HS-27A (cell line): ENCODE data around the gene TPP1.

Source experiments
- DNase-seq: peaks from one replicate; pipeline ENCODE4 v3.0.0-alpha.2; 2012; ENCODE audit warnings: low read depth, missing footprints

The TPP1 gene

DNA sequence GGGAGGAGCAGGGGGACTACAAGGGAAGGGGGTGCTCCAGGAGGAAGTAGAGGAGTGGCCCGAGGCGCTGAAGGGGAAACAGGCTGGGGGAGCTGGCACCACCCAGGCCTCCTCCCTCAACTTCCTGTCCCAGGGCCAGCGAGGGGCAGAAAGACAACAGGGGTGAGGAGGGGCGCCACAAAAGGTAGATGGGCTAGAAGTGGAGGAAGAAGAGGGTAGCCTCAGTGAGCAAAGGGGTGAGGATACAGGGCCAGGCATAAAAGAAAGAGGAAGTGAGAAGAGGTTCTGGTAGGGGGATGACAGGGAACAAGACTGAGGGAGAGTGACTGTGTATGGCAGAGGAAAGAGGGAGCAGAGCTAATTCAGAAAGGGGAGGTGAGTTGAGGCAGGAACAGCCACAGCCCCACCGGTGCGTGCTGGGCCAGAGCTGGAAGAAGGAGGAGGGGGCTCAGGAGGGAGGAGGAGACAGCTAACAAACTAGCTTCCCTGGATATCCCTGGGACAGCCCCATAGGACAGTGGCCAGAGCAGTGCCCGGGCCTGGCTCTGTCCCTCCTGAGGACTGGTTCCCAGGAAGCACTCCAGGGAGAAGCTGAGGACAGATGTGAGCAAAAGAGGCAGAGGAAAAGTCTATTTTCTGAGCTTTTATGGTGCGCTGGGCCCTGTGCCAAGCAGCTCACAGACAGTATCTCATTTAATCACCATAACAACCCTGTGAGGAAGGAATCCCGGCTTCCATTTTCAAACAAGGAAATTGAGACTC lies 27.9 kb upstream of the TPP1 start:
- no peak for DNase-seq

DNA sequence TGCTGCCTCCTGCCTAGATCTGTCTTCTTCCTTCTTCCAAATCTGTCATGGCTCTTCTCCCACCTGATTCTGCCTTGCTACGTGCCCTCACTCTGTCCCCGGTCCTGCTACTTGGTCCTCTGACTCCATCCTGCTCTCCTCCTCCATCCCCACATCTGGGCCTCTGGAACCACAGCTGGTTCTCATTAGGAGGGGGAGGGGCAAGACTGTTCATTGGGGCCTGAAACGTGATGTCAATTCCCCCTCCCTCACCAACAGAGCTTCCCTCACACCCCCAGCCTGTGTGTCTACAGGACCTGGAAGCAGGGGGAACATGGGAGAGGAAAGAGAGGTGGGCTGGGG lies 27.3 kb upstream of the TPP1 start:
- no peak for DNase-seq

DNA sequence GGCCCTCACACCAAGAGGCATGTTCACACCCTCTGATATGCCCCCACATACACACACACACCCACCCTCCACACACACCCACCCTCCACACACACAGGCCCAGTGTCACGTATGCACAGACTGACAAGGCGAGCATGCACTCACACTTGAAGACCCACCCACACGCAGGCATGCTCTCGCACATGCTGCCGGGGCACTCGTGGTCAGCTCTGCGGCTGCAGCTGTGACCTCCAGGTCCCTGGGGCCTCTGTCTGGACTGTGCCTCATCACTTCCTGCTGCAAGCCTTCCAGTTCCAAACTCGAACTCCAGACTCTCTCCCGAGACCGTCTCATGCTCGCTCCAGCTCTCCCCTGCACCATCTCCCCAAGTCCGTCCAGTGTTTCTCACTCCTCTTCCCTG lies 26.8 kb upstream of the TPP1 start:
- DNase-seq, result no peak

DNA sequence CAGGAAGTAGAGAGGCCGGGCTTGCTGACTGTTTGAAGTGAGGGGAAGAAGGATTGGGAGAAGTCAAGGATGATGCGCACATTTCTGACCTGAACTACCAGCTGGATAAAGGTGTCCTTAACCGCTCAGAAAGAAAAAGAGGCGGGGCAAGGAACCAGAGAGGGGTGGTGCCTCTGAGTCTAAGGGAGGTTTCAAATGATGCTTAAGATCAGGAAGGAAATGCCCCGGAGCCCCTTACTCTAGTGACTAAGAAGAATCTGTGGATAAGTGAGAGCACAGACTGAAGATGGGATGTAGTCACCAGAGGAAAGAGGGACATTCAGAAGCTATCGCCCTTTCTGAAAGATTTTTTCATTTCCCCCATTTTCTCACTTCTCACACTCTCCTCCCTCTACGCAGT lies 23.7 kb upstream of the TPP1 start:
- DNase-seq, result no peak

DNA sequence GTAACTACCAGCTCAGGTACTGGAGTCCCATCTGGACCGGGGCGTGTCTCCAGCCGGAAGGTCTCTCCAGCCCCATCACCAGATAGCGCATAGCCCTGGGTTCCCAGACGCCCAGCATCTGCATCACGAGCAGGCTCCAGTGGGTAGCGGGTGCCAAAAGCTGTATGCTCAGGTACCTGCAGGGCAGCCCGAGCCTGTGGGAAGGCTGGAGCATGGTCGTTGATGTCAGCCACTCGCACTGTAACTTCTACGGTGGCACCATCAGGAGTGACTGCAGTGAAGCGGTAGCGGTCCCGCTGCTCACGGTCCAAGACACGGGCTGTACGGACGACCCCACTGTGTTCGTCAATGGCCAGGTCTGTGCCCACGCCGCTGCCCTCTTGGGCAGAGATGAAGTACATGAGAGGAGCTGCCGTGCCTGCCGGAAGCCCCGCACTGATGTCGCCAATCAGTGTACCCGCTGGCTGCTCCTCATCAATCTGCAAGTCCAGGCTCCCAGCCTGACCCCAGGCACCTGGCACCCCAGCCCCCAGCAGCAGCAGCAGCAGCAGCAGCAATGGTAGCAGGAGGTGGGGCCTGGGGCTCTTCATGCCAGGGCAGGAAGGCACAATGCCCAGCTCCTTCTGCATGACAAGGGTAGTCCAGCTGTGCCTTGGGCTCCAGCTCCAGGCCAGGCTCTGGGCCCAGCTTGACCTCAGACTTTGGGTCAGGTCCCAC lies 21.9 kb upstream of the TPP1 start:
- DNase-seq, result no peak

DNA sequence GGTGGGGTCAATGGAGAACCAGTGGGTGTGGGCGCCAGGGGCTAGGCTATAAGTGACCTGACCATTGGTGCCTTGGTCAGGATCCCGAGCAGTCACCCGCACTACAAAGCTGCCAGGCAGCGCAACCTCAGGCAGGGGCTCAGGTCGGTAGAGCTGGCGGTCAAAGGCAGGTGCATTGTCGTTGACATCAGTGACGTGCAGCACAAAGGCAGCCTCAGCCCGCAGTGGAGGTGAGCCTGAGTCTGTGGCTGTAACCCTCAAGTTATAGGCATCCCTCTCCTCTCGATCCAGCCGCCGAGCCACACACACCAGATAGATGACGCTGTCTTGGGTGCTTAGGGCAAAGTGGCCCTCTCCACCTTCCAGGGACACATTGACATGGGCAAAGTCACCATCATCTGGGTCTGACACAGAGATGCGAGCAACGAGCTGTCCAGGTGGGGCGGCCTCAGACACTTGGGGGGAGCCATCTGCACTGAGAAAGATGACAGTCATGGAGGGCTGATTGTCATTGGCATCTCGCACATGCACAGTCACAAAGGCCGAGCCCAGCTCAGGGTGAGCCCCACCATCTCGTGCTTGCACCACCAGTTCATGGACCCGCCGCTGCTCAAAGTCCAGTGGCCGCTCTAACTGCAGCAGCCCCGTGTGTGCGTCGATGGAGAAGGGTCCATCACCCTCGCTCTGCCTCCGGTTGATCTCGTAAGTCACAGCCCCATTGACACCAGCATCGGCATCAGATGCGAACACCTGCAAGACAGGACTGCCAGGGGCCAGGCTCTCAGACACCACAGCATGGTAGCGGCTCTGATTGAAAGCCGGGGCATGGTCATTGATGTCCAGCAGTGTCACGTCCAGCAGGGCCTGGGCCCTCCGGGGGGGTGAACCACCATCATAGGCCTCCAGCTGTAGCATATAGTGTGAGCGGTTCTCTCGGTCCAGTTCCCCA lies 21.1 kb upstream of the TPP1 start:
- DNase-seq, result no peak

DNA sequence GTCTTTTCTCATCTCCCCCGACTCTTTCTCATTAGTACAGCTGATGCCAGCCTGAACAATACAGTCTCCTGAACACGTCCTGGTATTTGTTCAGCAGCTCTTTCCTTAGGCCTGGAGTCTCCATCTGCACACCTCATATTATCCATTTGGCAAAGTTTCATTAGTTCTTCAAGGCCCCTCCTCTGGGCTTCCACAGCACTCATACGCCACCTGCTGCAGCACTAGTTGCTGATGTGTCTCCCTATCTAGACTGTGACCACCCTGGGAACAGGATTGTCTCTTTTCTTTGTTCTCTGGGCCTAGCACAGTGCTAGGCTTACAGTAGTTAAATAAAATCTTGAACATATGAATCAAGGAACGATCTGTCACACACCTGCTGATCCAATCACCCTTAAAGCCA lies 19.2 kb upstream of the TPP1 start:
- no peak for DNase-seq

DNA sequence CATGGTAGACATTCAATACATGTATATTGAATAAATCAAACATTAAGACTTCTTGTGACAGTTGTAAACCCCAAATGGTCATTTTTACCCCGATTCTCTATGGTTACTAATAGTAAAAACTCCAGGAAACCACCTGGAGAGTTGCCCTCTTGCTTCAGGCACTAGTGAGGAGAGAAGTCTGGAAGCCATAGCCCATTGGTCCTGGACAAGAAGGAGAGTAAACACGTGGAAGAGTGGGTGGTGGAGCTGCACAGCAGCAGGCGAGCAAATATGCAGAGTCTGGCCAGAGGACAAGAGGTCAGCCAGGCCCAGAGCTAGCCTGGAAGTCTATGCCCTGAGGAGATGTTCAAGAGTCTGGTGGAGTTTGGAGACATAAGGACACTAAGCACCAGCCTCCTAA lies 18.6 kb upstream of the TPP1 start:
- no peak for DNase-seq

DNA sequence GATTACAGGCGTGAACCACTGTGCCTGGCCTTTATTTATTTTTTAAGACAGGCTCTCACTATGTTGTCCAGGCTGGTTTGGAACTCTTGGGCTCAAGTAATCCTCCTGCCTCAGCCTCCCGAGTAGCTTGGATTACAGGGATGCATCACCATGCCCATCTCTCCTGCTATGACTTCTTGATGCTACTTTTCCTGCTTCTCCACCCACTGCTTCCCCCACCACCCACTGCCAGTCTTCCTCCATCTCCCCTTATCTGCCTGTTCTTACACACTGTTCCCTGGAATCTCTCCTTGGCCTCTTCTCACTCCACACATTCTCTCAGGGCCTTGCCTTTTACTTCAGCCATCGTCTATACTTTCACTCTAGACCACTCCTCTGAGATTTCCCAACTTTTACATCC lies 17.3 kb upstream of the TPP1 start:
- no peak for DNase-seq

DNA sequence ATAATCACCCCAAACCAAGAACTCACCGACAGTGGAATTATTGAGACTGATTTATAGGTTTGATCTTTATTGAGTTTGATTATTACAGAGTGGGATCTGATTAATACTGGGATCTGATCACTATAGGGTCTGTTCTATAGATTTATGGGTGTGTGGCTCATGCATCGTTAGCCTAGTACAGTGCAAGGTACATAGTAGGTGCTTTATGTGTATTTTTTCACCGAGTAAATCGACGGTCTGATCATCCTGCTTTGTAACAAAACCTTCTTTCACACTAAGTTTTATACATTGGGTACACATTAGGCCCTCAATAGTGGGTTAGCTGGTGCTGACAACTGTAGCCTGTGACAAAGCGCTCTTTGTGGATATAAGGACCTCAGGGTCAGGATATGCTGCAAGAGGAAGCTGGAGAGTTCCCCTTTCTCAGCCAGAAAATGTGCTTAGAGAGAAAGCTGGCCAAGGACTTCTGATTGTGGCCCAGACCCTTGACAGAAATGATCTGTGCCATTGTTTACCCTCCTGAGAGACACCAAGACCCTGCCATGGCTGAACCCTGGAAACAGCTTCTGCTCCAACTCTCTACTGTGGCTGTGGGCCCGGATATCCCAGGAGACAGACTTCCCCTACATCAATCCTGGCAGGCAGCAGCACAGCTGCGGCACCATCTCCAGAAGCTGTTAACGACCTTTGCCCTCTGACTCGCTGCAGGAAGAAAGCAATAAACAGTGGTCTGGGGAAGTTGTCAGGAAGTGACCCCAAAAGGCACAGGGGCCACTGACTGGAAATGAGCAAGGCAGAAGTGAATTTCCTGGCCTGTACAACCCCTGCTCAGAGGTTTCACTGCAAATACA lies 16.1 kb upstream of the TPP1 start:
- DNase-seq, result no peak

DNA sequence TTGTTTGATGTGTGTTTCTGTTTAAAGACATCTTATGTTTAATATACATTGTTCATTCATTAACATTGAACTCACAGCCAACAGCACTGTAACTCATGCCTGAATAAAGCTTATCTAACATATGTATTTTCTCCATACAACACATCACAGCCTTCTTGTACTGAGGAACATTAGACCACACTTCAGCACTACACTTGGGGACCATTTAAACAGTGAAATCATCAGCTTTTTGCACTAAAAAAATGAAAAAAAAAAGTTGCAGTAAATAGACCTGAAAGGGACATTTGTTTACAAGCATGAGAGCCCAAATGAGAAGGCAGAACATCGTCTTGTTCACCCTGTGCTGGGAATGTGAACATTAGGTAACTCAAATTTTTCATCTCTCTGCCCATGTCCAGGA lies 15.3 kb upstream of the TPP1 start:
- no peak for DNase-seq

DNA sequence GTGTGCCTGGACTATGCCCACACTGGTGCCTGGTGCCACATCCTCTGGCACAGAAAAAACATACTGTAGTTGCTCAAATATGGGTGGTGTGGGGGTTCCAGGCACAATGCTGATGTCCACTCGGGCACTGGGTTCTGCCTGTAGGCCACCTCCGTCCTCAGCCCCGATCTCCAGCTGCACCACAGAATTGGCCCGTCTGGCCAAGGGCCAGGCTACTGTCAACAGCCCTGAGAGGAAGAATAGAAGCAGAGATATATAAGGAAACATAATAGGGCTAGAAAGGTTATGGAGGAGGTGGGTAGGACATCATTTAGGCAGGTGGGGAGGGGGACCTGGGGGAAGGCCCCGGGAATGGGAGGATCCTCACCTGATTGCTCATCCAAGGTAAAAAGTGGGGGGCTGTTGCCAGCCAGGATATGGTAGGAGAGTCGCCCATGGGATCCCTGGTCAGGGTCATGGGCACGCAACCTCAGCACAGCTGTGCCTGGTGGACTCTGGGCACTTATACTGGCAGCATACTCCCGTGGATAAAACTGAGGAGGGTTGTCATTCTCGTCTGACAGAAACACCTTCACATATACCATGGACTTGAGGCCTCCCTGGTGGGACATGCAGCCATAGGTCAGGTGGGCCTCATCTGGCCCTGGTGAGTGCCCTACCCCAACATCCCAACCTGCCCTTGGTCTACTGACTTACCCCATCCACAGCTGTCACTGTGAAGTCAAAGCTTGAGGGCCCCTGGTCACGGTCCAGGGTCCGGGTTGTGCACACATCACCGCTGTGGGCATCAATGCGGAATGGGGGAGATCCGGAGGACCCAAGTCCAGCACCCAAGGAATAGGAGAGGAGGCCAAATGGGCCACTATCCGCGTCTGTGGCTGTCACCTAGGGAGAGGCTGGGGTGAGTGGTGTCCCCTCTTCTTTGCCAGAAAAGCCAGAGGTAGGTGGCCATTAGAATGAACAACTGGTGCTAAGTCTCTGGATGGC lies 14.5 kb upstream of the TPP1 start:
- DNase-seq, result no peak

DNA sequence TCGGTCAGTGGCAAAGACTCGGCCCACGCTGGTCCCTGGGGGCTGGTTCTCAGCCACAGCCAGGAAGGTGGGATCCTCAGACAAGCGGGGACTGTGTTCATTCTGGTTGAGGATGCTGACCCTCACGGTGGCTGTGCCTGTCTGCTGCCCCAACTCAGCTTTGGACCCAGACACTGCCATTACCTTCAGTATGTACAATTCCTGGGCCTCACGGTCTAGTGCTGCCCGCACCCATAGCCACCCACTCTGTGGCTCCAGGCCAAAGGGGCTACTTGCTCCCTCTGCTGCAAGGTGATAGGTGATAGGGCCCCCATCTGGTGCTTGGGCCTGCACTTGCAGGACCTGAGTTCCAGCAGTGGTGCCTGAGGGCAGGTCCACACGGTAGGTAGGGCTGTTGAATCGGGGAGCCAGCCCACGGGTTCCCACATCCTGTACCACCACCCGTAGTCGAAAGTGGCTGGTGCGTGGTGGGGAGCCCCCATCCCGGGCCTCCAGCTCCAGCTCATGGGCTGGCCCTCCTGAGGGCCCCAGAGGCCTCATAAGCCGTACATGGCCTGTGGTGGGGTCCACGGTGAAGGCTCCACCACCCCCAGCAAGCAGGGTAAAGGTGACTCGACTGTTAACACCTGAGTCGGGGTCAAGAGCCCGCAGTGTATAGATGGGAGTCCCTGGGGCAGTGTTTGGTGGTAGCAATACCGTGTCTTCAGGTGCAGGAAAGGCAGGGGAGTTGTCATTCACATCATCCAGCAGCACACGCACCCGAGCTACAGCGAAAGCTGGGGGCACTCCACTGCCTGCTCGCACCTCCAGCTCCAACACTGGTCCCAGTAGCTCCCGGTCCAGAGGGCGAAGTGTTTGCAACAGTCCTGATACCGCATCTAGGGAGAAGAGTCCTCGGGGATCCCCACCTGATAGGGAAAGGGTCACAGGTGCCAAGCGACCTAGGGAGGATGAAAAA lies 13.2 kb upstream of the TPP1 start:
- no peak for DNase-seq

DNA sequence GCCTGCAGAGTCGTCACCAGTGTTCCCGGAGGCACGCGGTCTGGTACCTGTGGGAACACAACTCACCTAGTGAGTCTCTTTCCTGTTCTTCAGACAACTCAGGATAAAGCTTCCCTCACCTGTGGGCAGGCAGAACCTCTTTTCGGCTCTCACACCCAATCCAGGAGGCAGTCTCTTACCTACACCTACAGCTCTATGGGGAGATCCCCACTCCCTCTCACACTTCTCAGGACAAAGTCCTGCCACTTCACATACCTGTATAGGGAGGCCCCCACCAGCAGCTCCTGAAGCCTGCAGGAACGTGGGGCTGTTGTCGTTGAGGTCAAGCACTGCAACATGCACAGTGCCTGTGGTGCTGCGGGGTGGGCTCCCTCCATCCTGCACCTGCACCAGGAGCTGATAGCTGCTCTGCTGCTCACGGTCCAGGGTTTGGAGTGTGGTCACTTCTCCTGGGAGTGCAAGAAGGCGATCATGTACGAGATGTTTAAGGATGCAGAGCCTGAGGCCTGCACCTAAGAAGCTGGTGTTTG lies 12.2 kb upstream of the TPP1 start:
- no peak for DNase-seq

DNA sequence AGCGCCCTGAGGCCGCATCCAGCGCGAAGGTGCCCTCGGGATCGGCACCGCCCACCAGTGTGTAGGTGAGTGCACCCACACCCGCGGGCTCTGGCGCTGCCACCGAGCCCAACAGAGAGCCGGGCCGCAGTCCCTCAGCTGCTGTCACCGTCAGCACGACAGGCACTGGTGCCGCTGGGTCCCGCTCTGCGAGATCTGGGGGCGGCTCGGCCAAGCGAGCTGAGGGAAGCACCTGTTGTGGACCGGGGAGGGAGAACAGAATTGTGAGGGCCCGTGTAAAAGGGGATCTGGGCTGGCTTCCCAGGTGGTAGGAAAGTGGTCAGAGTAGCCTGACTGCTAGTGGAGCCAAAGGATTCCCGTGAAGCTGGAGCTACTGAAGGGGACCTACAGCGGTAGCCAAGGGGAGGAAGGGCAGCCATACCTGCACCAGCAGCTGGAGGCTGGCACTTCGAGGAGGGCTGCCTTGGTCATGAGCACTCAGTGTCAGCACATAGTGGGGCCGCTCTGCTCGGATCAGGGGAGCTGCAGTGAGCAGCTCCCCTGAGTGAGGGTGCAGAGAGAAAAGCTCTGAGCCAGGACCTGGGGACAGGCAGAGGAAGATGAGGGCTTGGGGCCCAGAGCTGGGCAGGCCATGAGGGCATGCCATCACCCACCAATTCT lies 11.5 kb upstream of the TPP1 start:
- DNase-seq, result no peak

DNA sequence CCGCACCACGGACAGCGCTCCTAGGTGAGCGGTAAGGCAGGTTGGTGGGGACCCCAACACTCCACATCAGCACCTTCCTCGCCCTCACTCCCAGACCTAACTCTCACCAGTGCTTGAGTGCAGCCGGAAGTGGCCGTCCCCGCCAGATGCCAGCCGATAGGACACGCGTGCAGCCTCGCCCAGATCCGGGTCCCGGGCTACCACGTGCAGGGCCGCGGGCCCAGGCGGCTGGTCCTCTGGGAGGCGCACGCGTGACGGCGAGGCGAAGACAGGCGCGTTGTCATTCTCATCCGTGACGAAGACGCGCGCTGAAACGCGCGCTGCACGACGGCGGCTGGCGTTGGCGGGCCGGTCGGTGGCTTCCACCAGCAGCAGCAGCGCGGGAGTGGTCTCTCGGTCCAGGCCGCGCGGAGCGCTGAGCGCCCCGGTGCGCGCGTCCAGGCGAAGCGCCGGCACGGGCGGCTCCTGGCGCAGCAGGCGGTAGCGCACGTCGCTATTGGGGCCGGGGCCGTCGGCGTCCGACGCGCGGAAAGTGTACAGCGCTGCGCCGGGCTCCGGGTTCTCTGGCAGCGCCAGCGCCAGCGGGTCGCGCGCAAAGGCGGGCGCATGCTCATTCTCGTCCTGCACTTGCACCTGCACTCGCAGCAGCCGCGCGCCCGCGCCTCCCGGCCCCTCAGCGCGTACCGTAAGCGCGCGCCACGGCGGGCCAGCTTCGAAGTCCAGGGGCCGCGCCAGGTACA lies 10.8 kb upstream of the TPP1 start:
- DNase-seq, result no peak

DNA sequence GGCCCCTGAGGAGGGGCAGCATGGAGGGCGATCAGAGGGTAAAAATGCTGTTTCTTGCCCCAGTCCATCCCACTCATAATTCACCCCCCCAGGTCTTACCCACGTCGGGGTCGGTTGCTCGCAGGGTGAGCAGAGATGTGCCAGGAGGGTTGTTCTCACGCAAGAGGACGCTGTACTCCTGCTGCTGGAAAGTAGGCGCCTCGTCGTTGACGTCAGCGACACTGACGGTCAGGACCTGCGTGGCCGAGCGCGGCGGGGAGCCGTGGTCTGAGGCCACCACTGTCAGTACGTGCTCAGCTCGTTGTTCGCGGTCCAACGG lies 10.3 kb upstream of the TPP1 start:
- no peak for DNase-seq

DNA sequence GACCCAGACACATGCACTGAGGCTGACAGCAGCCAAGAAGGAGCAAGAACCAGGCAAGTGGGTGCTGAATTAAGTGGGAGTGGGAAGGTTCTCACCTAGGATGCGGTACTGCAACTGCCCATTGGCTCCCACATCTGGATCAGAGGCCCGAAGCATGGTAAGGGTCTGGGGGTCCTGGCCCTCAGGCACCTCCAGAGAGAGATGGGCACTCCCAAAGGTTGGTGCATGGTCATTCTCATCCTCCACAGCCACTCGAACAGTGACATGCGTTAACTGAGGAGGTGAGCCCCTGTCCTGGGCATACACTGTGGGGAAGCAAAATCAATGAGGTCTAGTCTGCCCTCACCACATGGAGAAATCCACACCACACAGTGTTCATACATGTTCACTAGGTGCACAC lies 9.3 kb upstream of the TPP1 start:
- DNase-seq, result no peak
